OCI-LY1 (cell line): Measurements from ENCODE around the gene NSUN5.

Experiments used
- H2AFZ ChIP-seq: fragments of 200-600 bp; sonication (generic), shearing (Covaris generic); 2 replicates; pipeline ENCODE4 v1.6.0; 2014; ENCODE audit warnings: antibody characterized with exemption, mild to moderate bottlenecking, low read length
- H3F3A ChIP-seq: fragments of 200-600 bp; sonication (generic), shearing (Covaris generic); 2 replicates; pipeline ENCODE4 v1.6.0; 2014; ENCODE audit warnings: mild to moderate bottlenecking, antibody characterized with exemption, low read length, moderate library complexity; ENCODE audit not compliant: insufficient read depth
- H3K27ac ChIP-seq: fragments of 200-600 bp; sonication (generic); 2 replicates; pipeline ENCODE4 v1.5.1; 2014; ENCODE audit warnings: low read length, mixed run types, mild to moderate bottlenecking, low read depth; ENCODE audit not compliant: poor library complexity, severe bottlenecking
- H3K27me3 ChIP-seq: fragments of 200-600 bp; sonication (generic); 2 replicates; pipeline ENCODE4 v1.6.0; 2014; ENCODE audit warnings: antibody characterized with exemption, mild to moderate bottlenecking, low read length, moderate library complexity; ENCODE audit not compliant: insufficient read depth
- H3K36me3 ChIP-seq: fragments of 200-600 bp; sonication (generic); 2 replicates; pipeline ENCODE4 v1.6.1; 2014; ENCODE audit warnings: mild to moderate bottlenecking, antibody characterized with exemption, low read length, moderate library complexity, mixed read lengths; ENCODE audit not compliant: insufficient read depth
- H3K4me1 ChIP-seq: fragments of 200-600 bp; sonication (generic); 2 replicates; pipeline ENCODE4 v1.5.1; 2014; ENCODE audit warnings: mild to moderate bottlenecking, low read length, moderate library complexity; ENCODE audit not compliant: insufficient read depth, severe bottlenecking
- H3K4me2 ChIP-seq: fragments of 200-600 bp; sonication (generic), shearing (Covaris generic); 2 replicates; pipeline ENCODE4 v1.6.1; 2014; ENCODE audit warnings: low read length
- H3K4me3 ChIP-seq: fragments of 200-600 bp; sonication (generic); 2 replicates; pipeline ENCODE4 v1.5.1; 2014; ENCODE audit warnings: low read length, low read depth, mild to moderate bottlenecking, mixed read lengths; ENCODE audit not compliant: poor library complexity, severe bottlenecking
- H3K79me2 ChIP-seq: fragments of 200-600 bp; shearing (Covaris generic); 2 replicates; pipeline ENCODE4 v1.6.1; 2016; ENCODE audit warnings: mixed run types, low read length, mixed read lengths; ENCODE audit not compliant: insufficient read depth
- H3K9ac ChIP-seq: fragments of 200-600 bp; sonication (generic), shearing (Covaris generic); 2 replicates; pipeline ENCODE4 v1.6.1; 2014; ENCODE audit warnings: mild to moderate bottlenecking, low read length, mixed read lengths
- H3K9me2 ChIP-seq: fragments of 200-600 bp; sonication (generic), shearing (Covaris generic); 2 replicates; pipeline ENCODE4 v1.6.1; 2014; ENCODE audit warnings: low read depth, mild to moderate bottlenecking, low read length, mixed read lengths
- H3K9me3 ChIP-seq: fragments of 200-600 bp; shearing (Covaris generic); 2 replicates; pipeline ENCODE4 v1.6.1; 2014; ENCODE audit warnings: low read length, mixed read lengths
- H4K20me1 ChIP-seq: fragments of 200-600 bp; sonication (generic), shearing (Covaris generic); 2 replicates; pipeline ENCODE4 v1.6.0; 2016; ENCODE audit warnings: mild to moderate bottlenecking, low read length; ENCODE audit not compliant: insufficient read depth
- EZH2 ChIP-seq: fragments of 200-600 bp; sonication (generic), shearing (Covaris generic); IDR thresholded peaks from 2 replicates; pipeline ENCODE4 v1.8.0; 2017; ENCODE audit warnings: borderline replicate concordance, mixed run types, mild to moderate bottlenecking, antibody characterized with exemption, low read length, moderate library complexity, mixed read lengths
- TF ChIP-seq, protein P1 (sequence below): fragments of 200-600 bp; sonication (generic), shearing (Covaris generic); IDR thresholded peaks from 2 replicates; pipeline ENCODE4 v1.5.1; 2017; ENCODE audit warnings: mild to moderate bottlenecking, antibody characterized with exemption, low read length, moderate library complexity, mixed read lengths

Gene NSUN5

DNA sequence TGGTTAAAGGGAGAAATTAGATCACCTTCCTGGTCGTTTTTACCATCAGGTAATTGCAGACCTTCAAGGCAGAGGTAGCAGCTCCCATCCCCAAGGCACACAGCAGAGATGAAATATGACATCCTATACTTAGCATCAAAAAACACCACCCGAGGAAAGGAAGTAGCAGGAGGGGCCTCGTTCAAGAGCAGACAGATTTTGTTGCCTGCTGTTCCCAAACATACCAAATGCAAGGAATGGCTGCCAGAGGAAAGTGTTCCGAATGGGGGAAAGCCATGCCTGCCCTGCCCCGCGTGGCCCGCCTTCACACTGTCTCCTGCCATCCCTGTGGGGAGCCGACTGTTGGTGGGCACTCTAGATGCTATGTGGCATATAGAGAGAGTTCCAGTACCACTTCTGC is 37.3 kb upstream of the NSUN5 start:
- H3K4me3 ChIP-seq: no peak overlapping the region
- H3K36me3 ChIP-seq: no peaks in the 10 kb centered on the region
- H3K4me2 ChIP-seq: no peak overlapping the region

DNA sequence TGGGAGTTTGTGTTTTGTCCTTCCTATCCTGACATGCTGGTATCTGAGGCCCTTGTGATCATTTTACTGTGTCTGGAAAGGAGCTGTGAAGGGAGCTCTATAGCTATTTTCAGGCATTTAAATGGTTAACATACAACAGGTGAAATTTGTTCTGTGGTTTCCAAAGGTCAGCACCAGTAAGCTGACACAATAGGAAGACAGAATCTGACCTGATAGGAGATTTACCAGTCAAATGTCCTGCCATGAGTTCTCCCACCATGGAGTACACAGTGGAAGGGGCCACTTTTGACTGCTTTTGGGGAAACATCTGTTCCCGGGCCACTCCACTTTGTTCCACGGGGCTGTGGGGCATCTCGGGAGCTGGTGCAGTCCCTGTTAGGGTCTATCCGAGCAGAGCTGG is 36.9 kb upstream of the NSUN5 start:
- TF ChIP-seq, protein P1, sequence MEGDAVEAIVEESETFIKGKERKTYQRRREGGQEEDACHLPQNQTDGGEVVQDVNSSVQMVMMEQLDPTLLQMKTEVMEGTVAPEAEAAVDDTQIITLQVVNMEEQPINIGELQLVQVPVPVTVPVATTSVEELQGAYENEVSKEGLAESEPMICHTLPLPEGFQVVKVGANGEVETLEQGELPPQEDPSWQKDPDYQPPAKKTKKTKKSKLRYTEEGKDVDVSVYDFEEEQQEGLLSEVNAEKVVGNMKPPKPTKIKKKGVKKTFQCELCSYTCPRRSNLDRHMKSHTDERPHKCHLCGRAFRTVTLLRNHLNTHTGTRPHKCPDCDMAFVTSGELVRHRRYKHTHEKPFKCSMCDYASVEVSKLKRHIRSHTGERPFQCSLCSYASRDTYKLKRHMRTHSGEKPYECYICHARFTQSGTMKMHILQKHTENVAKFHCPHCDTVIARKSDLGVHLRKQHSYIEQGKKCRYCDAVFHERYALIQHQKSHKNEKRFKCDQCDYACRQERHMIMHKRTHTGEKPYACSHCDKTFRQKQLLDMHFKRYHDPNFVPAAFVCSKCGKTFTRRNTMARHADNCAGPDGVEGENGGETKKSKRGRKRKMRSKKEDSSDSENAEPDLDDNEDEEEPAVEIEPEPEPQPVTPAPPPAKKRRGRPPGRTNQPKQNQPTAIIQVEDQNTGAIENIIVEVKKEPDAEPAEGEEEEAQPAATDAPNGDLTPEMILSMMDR: no peak
- no peak for TF ChIP-seq EZH2
- Histone ChIP-seq H3F3A (no peaks in the 10 kb centered on the region), H3K79me2 (no peaks in the 10 kb centered on the region), H3K4me1 (no peaks in the 10 kb centered on the region), H3K9me3 (no peaks in the 10 kb centered on the region), H3K27me3 (peaks cover 14% of the 10 kb centered on the region; the same call in 1 of the 2 replicates), H3K4me2 (no peak overlapping the region), H2AFZ (no peak overlapping the region), H3K36me3 (no peaks in the 10 kb centered on the region), H3K9ac (no peak overlapping the region), H3K4me3 (no peak overlapping the region), H3K9me2 (no peaks in the 10 kb centered on the region), H3K27ac (no peak overlapping the region), H4K20me1 (no peaks in the 10 kb centered on the region)

More for the DNA sequence above, 37.3 kb upstream of the NSUN5 start:
- H2AFZ ChIP-seq: no peak overlapping the region
- H3K27me3 ChIP-seq: peaks cover 14% of the 10 kb centered on the region; the same call in 1 of the 2 replicates
- H3F3A ChIP-seq: no peaks in the 10 kb centered on the region
- no peaks in the 10 kb centered on the region for H3K9me3 ChIP-seq
- H3K79me2 ChIP-seq: no peaks in the 10 kb centered on the region
- H3K9me2 ChIP-seq: no peaks in the 10 kb centered on the region
- no peak for TF ChIP-seq EZH2
- TF ChIP-seq, protein P1: no peak
- no peaks in the 10 kb centered on the region for H3K4me1 ChIP-seq
- no peaks in the 10 kb centered on the region for H4K20me1 ChIP-seq
- H3K27ac ChIP-seq: no peak overlapping the region
- H3K9ac ChIP-seq: no peak overlapping the region

DNA sequence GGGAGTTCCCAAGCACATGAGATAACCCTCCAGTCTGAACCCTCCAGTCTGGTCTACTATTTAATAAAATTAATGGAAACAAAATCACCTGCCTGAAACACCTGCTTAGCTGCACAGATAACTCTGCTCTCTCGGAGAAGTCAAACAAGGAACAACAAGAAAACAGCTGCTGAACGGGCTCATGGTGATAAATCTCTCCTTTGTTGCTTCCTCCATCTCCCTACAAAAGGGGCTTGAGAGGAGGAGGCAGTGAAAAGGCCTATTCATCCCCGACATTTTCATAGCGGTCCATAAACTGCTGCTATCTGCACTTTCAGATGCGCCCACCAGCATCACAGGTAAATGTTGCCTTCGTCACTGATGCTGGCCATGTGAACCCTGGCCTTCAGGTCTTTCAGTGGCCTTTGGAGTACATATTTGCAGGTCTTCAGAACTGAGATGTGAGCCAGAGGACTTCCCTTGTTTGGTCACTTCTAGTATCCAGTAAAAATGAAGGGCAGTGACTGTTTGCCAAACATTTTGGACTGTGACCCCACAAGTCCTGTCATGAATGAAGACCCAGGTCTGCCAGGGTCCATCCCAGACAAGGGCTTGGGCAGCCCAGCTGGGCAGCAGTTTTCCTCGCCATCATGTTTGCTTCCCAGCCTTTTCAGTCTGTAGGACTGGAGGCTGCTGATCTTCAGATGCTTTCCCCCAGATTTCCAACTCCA is 35.2 kb upstream of the NSUN5 start:
- Histone ChIP-seq H3K9ac (no peak overlapping the region), H3K36me3 (no peaks in the 10 kb centered on the region), H3F3A (no peaks in the 10 kb centered on the region), H3K79me2 (no peaks in the 10 kb centered on the region), H2AFZ (no peak overlapping the region), H3K27ac (no peak overlapping the region), H3K4me1 (no peaks in the 10 kb centered on the region), H3K9me2 (no peaks in the 10 kb centered on the region), H3K4me2 (no peak overlapping the region), H3K4me3 (no peak overlapping the region), H3K9me3 (no peaks in the 10 kb centered on the region), H4K20me1 (no peaks in the 10 kb centered on the region), H3K27me3 (peaks cover 24% of the 10 kb centered on the region; the same call in 1 of the 2 replicates)
- TF ChIP-seq, protein P1: no peak
- no peak for TF ChIP-seq EZH2
